Measurements from ENCODE around the gene SNX5.

DNA sequence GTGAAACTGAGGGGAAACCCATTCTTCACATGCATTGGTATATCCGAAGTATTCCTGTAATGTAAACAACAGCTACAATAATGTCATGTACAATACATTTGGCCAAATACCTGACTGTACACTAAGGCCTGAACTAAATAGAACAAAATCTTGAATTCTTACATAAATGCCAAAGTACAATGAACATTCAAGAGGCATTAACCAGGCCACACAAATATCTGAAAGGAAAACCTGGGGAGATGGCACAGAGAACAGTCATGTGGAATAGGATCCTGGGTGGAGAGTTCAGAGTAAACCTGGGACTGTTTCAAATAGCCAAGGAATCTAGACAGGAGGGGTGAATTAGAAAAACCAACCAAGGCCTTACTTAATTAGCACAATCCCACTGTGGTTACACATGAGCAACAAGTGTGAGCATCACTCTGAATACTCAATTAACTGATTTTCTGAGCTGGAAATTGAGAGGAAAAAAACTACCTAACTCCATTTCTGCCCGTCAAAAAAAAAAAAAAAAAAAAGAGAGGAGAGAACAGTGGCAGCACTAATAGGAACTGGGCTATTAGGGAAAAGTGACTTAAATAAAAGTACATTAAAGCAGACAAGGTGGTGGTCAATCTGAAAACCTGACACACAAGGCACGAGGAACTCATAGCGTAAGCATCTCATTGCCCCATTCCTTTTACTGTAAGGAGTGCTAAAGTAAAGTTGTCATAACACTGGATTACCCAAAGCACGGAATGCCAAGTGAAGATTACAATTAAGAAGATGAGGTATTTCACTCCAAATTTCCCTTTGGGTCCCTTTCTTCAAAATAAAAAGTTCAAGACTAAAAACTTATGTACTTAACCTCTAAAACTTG is 10.9 kb downstream of the SNX5 start:
- TF ChIP-seq, protein P1, sequence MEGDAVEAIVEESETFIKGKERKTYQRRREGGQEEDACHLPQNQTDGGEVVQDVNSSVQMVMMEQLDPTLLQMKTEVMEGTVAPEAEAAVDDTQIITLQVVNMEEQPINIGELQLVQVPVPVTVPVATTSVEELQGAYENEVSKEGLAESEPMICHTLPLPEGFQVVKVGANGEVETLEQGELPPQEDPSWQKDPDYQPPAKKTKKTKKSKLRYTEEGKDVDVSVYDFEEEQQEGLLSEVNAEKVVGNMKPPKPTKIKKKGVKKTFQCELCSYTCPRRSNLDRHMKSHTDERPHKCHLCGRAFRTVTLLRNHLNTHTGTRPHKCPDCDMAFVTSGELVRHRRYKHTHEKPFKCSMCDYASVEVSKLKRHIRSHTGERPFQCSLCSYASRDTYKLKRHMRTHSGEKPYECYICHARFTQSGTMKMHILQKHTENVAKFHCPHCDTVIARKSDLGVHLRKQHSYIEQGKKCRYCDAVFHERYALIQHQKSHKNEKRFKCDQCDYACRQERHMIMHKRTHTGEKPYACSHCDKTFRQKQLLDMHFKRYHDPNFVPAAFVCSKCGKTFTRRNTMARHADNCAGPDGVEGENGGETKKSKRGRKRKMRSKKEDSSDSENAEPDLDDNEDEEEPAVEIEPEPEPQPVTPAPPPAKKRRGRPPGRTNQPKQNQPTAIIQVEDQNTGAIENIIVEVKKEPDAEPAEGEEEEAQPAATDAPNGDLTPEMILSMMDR (optimal IDR thresholded peaks at IDR 0.05 in 1 of 3, IDR thresholded peaks at IDR 0.05 in 1 of 3, conservative IDR thresholded peaks at IDR 0.05 in 1 of 3; ENCODE audit: extremely low read depth in 1 of 3, insufficient read depth in 2 of 3, low read length in 3 of 3), result no peak
- TF ChIP-seq EZH2 (IDR thresholded peaks at IDR 0.05; ENCODE audit: low read length), result no peak

Data from keratinocyte (primary cell).